ENCODE results near the gene PYGL. TPM values are rescaled to one million over a fixed set of nuclear protein-coding genes. Genes with fewer than 3 reads are reported as not detected.

PYGL gene
- total and polyA plus RNA-seq, 10 of the 15 experiments (the other 5 are each of a cell fraction or from before 2014, with no cell fraction given), result 0.05 to 1.4 (median 0.79) TPM

- BruUV-seq (replicated peaks), result no TSS peak
- Histone ChIP-seq H4K20me1 (ENCODE audit: control insufficient read depth, insufficient read depth) (no peaks in the 10 kb centered on the region), H3K79me2 (ENCODE audit: control insufficient read depth, insufficient read depth, low read length) (no peaks in the 10 kb centered on the region), H3K9me3 (replicated peaks; ENCODE audit: control insufficient read depth, insufficient read depth, low read length) (no peaks in the 10 kb centered on the region), H3K27me3 (replicated peaks in 1 of 2; ENCODE audit: control insufficient read depth in 2 of 2, insufficient read depth in 2 of 2, low read length in 1 of 2) (no peaks in the 10 kb centered on the region; a peak in 1 of 4 replicates), H2AFZ (ENCODE audit: control insufficient read depth, low read depth, low read length) (no peak overlapping the region), H3K9ac (ENCODE audit: control insufficient read depth, insufficient read depth, low read length) (no peak overlapping the region), H3K4me1 (ENCODE audit: control insufficient read depth, insufficient read depth, low read length) (no peaks in the 10 kb centered on the region), H3K4me2 (ENCODE audit: control insufficient read depth, insufficient read depth) (no peak overlapping the region), H3K36me3 (ENCODE audit: control insufficient read depth in 2 of 2, insufficient read depth in 2 of 2, low read length in 1 of 2) (no peaks in the 10 kb centered on the region), H3K27ac (ENCODE audit: control insufficient read depth, insufficient read depth) (no peak overlapping the region), H3K4me3 (no peak overlapping the region)
- DNase-seq (ENCODE audit: low read depth, low spot score) (no peak), ATAC-seq (no peak), FAIRE-seq (no peak)
- no peak for TF ChIP-seq ZNF217 (IDR thresholded peaks at IDR 0.05)
- TF ChIP-seq USF2 (IDR thresholded peaks at IDR 0.05; ENCODE audit: borderline replicate concordance, low read depth, low read length), result no peak
- TF ChIP-seq LARP7 (IDR thresholded peaks at IDR 0.05), result no peak
- TF ChIP-seq E4F1 (IDR thresholded peaks at IDR 0.05; ENCODE audit: borderline replicate concordance, partially characterized antibody), result no peak
- TF ChIP-seq POLR2AphosphoS2 (IDR thresholded peaks at IDR 0.05; ENCODE audit: low read depth, low read length), result no peak
- no peak for TF ChIP-seq JUND (IDR thresholded peaks at IDR 0.05; ENCODE audit: low read depth, low read length)
- TF ChIP-seq SMAD1 (IDR thresholded peaks at IDR 0.05; ENCODE audit: low read depth, partially characterized antibody), result no peak
- TF ChIP-seq SIN3A (IDR thresholded peaks at IDR 0.05; ENCODE audit: low read depth, low read length), result no peak
- TF ChIP-seq, protein P1, sequence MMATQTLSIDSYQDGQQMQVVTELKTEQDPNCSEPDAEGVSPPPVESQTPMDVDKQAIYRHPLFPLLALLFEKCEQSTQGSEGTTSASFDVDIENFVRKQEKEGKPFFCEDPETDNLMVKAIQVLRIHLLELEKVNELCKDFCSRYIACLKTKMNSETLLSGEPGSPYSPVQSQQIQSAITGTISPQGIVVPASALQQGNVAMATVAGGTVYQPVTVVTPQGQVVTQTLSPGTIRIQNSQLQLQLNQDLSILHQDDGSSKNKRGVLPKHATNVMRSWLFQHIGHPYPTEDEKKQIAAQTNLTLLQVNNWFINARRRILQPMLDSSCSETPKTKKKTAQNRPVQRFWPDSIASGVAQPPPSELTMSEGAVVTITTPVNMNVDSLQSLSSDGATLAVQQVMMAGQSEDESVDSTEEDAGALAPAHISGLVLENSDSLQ (IDR thresholded peaks at IDR 0.05), result no peak
- no peak for TF ChIP-seq TARDBP (IDR thresholded peaks at IDR 0.05; ENCODE audit: borderline replicate concordance)
- no peak for TF ChIP-seq RELA (IDR thresholded peaks at IDR 0.05; ENCODE audit: borderline replicate concordance, partially characterized antibody)
- TF ChIP-seq MTA2 (IDR thresholded peaks at IDR 0.05; ENCODE audit: low read depth), result no peak
- ChIA-PET SMC1A (ENCODE audit: uncharacterized antibody, unreplicated experiment) (no interaction called here), RAD21 (ENCODE audit: unreplicated experiment) (no interaction called here), POLR2A (interaction anchor here (0.6 to 0.7 kb wide), 2 partner anchors 957 to 1757 kb away, joined by 4 read pairs; no protein-coding TSS in a partner anchor), CTCF (interaction anchor here (0.7 kb wide), 1 partner anchor 1710 kb away, joined by 3 read pairs; no protein-coding TSS in a partner anchor)
- in situ Hi-C loops (cut with MboI) (no loop called here), intact Hi-C loops (cut with micrococcal nuclease; ENCODE audit: unreplicated experiment) (no loop called here)
- 22% methylated on average over 3 of the region's 3 CpGs for WGBS (ENCODE audit: insufficient coverage, insufficient replicate concordance, low lambda C conversion rate, missing lambda C conversion rate)
Observed at GRCh38 chr14:50967103-50967502, 22.8 kb upstream of the PYGL start.
